PFSK-1 (cell line): ENCODE measurements around the gene PCBP3.

Experiments used
- FOXP2 ChIP-seq: optimal IDR thresholded peaks from 2 replicates; pipeline ENCODE3; 2011; ENCODE audit warnings: borderline replicate concordance, control low read depth, inconsistent platforms; ENCODE audit not compliant: insufficient read depth; ENCODE audit errors: extremely low read length, extremely low read depth
- POLR2AphosphoS5 ChIP-seq: IDR thresholded peaks from 2 replicates; pipeline ENCODE4 v1.6.1; 2012; ENCODE audit warnings: low read depth, mild to moderate bottlenecking, control low read depth, low read length, moderate library complexity
- SIN3A ChIP-seq: IDR thresholded peaks from 2 replicates; pipeline ENCODE4 v1.6.1; 2012; ENCODE audit warnings: mild to moderate bottlenecking, low read length, moderate library complexity, borderline replicate concordance; ENCODE audit not compliant: insufficient read depth
- TAF1 ChIP-seq: IDR thresholded peaks from 2 replicates; pipeline ENCODE4 v1.6.1; 2012; ENCODE audit warnings: low read length, control low read depth, borderline replicate concordance; ENCODE audit not compliant: insufficient read depth
- TF ChIP-seq, protein P1 (sequence below), 2 experiments: IDR thresholded peaks; 2 replicates each; pipeline versions ENCODE4 v1.6.1 to v1.8.0; 2011 to 2012; ENCODE audit warnings: low read depth in 2 of 2, low read length in 2 of 2, control low read depth in 1 of 2, inconsistent platforms in 1 of 2, mild to moderate bottlenecking in 1 of 2, moderate library complexity in 1 of 2; ENCODE audit not compliant: insufficient read depth in 1 of 2

The PCBP3 gene

DNA sequence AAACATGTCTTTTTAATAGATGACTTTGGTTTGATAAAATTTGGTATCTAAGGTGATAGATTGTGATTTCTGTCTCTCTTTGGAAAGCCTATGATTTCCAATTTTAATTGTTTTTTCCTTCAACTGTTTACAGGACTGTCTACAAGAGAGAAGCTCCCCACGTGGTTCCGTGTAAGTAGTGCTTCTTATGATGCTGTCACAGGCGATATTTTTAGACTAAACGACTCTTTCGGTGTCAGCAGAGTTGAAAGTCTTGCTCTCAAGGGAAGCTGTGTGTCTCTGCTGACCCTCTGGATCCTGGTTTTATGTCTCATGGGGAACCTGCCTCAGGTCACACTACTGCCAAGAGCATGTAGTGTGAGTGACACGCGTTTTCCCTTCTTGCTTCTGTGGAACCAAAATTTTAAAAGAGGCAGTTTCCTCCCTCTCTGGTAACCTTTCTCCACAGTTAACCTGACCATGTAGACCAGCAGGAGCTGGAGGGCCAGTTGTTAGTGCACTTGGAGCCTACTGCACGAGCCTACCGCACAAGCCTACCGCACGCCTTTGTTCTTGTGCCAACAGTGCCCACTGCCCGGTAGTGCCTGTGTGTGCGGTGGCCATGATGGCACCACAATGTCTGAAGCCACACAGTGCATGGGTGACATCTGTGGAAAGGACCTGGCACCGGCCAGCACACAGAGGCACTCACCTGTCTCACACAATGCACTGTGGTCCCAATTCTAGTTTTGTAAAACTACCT, 91.9 kb downstream of the PCBP3 start:
- no peak for TF ChIP-seq POLR2AphosphoS5
- no peak for TF ChIP-seq SIN3A
- no peak for TF ChIP-seq TAF1
- no peak for TF ChIP-seq FOXP2
- TF ChIP-seq, protein P1, sequence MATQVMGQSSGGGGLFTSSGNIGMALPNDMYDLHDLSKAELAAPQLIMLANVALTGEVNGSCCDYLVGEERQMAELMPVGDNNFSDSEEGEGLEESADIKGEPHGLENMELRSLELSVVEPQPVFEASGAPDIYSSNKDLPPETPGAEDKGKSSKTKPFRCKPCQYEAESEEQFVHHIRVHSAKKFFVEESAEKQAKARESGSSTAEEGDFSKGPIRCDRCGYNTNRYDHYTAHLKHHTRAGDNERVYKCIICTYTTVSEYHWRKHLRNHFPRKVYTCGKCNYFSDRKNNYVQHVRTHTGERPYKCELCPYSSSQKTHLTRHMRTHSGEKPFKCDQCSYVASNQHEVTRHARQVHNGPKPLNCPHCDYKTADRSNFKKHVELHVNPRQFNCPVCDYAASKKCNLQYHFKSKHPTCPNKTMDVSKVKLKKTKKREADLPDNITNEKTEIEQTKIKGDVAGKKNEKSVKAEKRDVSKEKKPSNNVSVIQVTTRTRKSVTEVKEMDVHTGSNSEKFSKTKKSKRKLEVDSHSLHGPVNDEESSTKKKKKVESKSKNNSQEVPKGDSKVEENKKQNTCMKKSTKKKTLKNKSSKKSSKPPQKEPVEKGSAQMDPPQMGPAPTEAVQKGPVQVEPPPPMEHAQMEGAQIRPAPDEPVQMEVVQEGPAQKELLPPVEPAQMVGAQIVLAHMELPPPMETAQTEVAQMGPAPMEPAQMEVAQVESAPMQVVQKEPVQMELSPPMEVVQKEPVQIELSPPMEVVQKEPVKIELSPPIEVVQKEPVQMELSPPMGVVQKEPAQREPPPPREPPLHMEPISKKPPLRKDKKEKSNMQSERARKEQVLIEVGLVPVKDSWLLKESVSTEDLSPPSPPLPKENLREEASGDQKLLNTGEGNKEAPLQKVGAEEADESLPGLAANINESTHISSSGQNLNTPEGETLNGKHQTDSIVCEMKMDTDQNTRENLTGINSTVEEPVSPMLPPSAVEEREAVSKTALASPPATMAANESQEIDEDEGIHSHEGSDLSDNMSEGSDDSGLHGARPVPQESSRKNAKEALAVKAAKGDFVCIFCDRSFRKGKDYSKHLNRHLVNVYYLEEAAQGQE (IDR thresholded peaks at IDR 0.05; ENCODE audit: insufficient read depth in 1 of 2, low read depth in 2 of 2, low read length in 2 of 2), result no peak

DNA sequence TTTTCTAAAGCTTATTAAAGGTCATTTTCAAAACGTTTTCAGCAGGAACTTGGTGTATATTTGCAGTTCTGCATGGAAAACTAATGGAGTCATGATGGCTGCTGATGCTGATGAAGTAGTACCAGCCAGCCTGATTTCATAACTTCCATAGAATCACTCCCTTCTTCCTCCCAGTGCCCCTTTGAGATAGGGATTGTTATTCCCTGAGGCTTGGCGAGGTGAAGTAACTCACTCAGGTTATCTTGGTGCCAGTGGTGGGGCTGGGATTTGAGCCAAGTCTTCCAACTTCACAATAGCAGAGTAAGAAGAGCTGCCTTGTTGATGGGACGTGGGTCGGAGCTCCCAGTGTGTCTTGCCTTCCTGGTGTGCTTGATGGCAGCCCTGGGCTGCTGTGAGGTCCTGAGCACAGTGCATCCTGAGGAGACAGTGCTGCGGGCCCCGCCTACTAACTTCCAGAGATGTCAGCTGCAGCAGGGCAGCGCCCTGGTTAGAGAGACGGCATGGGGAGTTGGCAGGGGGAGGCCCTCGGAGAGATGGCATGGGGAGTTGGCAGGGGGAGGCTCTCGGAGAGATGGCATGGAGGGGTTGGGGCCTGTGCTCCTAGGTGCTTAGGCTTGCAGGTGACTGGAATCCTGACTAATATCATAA, 92.6 kb downstream of the PCBP3 start:
- TF ChIP-seq POLR2AphosphoS5, result no peak
- TF ChIP-seq, protein P1 (IDR thresholded peaks at IDR 0.05; ENCODE audit: insufficient read depth in 1 of 2, low read depth in 2 of 2, low read length in 2 of 2), result no peak
- TF ChIP-seq FOXP2, result no peak
- no peak for TF ChIP-seq TAF1

DNA sequence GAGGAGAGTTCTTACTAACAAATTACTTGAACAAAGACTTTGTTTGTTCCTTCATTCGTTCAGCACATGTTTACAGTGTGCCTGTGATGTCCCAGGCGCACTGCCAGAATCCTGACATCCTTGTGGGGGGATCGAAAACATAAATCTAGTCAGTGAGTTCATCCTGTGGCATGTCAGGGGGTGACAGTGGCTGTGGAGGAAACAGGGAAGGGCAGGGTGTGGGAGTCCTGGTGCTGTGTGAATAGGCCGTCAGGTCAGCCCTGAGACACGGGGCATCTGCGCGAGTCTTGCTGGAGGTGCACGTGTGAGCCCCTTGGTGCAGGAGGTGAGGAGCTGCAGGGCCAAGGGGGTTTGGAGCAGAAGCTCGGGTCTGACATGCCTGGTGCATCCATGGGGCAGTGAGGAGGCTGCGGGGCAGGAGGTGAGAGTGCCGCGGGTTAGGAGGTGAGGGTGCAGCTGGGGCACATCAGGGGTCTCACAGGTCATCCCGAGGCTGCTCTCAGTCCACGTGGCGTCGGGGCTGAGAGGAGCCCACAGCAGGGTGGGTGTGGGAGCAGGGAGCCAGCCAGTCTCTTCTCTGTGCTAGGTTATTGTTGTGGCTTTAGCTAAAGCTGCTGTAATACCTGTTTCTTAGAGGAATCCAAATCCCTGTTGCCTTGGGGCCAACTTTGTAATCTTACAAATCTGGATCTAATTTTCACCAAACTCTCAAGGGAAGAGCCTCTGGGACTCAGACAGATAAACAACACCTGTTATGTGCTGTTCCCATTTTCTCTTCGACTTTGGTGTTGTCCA, 93.4 kb downstream of the PCBP3 start:
- TF ChIP-seq FOXP2 (no peak), POLR2AphosphoS5 (no peak), TAF1 (no peak), SIN3A (no peak)
- TF ChIP-seq, protein P1 (IDR thresholded peaks at IDR 0.05; ENCODE audit: insufficient read depth in 1 of 2, low read depth in 2 of 2, low read length in 2 of 2), result no peak

DNA sequence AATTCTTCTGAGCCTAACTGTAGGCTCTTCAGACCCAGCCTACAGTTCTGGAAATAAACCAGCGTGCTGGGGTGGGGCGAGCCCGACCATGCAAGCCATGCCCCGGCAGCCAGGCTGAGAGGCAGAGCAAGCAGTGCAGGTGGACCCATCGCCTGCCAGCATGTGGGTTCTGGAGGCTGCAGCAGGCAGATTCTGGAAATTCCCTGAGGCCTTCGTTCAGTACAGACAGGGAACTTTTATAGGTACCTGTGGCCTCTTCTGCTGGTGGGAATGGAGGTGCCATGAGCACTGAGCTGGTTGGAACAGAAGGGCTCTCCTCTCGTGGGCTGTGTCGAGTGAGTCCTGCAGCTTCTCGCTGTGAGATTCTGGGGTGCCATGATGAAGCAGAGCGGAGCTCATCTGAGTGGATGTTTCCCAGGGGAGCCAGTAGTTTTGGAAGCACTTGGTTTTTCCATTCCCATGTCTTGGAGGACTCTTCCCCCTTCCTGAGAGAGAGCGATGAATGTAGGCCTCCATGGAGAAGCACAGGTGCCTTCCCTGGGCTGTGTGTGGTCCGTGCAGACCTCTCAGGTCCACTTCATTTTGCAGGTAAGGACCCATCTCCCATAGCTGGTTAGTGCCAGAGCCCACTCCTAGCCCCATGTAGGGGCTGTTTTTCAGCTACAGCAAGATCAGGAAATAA, 94.1 kb downstream of the PCBP3 start:
- TF ChIP-seq TAF1 (no peak), SIN3A (no peak), POLR2AphosphoS5 (no peak), FOXP2 (no peak)
